Chondrocyte (in vitro differentiated cells): ENCODE measurements around the gene DACH1. TPM values are rescaled to one million over a fixed set of nuclear protein-coding genes. Genes with fewer than 3 reads are reported as not detected.

ENCODE experiments used
- DNase-seq: peaks from one replicate; pipeline ENCODE4 v3.0.0; 2021; ENCODE audit warnings: mixed read lengths, low spot score
- H3K27ac Mint-ChIP-seq: one replicate; pipeline ENCODE4 v1.8.0; 2021; ENCODE audit warnings: mild to moderate bottlenecking, moderate library complexity, mixed read lengths; ENCODE audit not compliant: unreplicated experiment
- H3K27me3 Mint-ChIP-seq: 2 replicates; pipeline ENCODE4 v1.8.0; 2021; ENCODE audit warnings: low read depth, mixed read lengths
- H3K36me3 Mint-ChIP-seq: 2 replicates; pipeline ENCODE4 v1.8.0; 2021; ENCODE audit warnings: low read depth, mixed read lengths
- H3K4me1 Mint-ChIP-seq: 2 replicates; pipeline ENCODE4 v1.8.0; 2021; ENCODE audit warnings: low read depth, mild to moderate bottlenecking, mixed read lengths
- H3K4me3 Mint-ChIP-seq: one replicate; pipeline ENCODE4 v1.8.0; 2021; ENCODE audit warnings: mild to moderate bottlenecking, moderate library complexity, mixed read lengths; ENCODE audit not compliant: unreplicated experiment
- H3K9me3 Mint-ChIP-seq: 2 replicates; pipeline ENCODE4 v1.8.0; 2021; ENCODE audit warnings: low read depth, mixed read lengths
- total RNA-seq: library from RNA; stranded (reverse); gene quantifications from 3 replicates; pipeline ENCODE4 v1.2.1, GENCODE V29; 2021
- TF ChIP-seq, protein P1 (sequence below): fragments of 200-600 bp; sonication (generic); IDR thresholded peaks from 2 replicates; pipeline ENCODE4 v1.5.0; 2021; ENCODE audit warnings: antibody characterized with exemption, mild to moderate bottlenecking, moderate library complexity

Gene DACH1
- total RNA-seq, 1 donor from 2014 or later = 0.72 TPM

DNA sequence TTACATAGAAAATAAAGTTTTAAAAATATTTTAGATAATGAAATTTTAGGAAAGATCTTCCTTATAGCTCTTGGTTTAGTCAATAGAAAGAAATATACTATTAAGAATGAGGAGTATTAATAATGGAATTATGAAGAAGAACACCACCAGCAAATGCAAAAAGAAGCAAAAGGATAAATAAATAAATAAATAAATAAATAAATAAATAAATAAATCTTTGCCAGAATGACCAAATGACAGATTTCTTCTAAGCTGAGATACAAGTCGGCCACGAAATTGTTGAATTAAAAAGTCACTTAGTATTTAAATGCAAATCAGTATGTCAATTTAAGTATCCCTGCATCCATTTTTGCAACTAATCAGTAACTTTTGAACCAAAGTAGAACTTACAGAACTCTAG, 95.9 kb downstream of the DACH1 start:
- Mint-ChIP-seq H3K4me1 (no peaks in the 10 kb centered on the region), H3K27ac (no peak overlapping the region), H3K9me3 (no peaks in the 10 kb centered on the region), H3K27me3 (no peaks in the 10 kb centered on the region), H3K4me3 (no peak overlapping the region), H3K36me3 (no peaks in the 10 kb centered on the region)
- no peak for DNase-seq
- TF ChIP-seq, protein P1, sequence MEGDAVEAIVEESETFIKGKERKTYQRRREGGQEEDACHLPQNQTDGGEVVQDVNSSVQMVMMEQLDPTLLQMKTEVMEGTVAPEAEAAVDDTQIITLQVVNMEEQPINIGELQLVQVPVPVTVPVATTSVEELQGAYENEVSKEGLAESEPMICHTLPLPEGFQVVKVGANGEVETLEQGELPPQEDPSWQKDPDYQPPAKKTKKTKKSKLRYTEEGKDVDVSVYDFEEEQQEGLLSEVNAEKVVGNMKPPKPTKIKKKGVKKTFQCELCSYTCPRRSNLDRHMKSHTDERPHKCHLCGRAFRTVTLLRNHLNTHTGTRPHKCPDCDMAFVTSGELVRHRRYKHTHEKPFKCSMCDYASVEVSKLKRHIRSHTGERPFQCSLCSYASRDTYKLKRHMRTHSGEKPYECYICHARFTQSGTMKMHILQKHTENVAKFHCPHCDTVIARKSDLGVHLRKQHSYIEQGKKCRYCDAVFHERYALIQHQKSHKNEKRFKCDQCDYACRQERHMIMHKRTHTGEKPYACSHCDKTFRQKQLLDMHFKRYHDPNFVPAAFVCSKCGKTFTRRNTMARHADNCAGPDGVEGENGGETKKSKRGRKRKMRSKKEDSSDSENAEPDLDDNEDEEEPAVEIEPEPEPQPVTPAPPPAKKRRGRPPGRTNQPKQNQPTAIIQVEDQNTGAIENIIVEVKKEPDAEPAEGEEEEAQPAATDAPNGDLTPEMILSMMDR = no peak

DNA sequence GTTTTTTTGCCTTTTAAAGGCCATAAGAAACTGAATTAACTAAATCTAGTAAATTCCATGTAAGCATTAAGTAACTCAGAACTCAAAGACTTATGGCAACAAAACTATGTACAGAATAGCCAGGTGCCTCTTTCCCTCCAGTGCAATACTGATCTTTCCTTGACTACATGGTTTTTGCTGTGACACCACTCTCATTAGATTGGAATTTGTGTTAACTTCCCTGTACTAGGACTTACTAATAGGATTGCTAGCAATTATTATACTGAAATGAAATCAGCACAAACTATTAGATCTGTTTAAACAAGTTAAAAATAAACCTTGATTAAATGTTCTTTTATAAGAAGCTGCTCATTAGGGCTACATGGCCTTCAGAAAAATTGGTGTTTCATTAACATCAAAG, 96.3 kb downstream of the DACH1 start:
- TF ChIP-seq, protein P1 = no peak
- DNase-seq = no peak
- H3K27ac Mint-ChIP-seq = no peak overlapping the region
- H3K9me3 Mint-ChIP-seq = no peaks in the 10 kb centered on the region
- no peaks in the 10 kb centered on the region for H3K4me1 Mint-ChIP-seq
- no peaks in the 10 kb centered on the region for H3K27me3 Mint-ChIP-seq
- H3K4me3 Mint-ChIP-seq = no peak overlapping the region
- H3K36me3 Mint-ChIP-seq = no peaks in the 10 kb centered on the region

DNA sequence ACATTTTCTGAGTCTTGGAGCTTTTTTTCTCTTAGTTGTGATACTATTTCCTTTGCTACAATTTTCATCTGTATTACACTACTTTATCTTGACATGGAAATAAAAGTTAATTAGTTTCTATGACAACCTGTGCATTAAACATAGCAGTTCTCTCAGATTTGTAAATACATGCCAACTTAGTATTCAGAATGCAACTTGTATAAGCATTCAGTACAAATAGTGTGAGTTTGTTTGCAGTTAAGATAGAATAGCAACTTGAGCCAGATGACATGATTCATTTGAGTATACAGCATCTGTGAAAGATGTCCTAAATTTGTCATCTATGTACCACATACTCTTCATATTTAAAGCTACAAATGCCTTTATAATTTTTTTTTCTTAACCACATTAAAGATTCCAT, 98.1 kb downstream of the DACH1 start:
- Mint-ChIP-seq H3K36me3 (no peaks in the 10 kb centered on the region), H3K4me3 (no peak overlapping the region), H3K27ac (no peak overlapping the region), H3K9me3 (no peaks in the 10 kb centered on the region), H3K4me1 (no peaks in the 10 kb centered on the region), H3K27me3 (no peaks in the 10 kb centered on the region)
- TF ChIP-seq, protein P1 = no peak
- no peak for DNase-seq

DNA sequence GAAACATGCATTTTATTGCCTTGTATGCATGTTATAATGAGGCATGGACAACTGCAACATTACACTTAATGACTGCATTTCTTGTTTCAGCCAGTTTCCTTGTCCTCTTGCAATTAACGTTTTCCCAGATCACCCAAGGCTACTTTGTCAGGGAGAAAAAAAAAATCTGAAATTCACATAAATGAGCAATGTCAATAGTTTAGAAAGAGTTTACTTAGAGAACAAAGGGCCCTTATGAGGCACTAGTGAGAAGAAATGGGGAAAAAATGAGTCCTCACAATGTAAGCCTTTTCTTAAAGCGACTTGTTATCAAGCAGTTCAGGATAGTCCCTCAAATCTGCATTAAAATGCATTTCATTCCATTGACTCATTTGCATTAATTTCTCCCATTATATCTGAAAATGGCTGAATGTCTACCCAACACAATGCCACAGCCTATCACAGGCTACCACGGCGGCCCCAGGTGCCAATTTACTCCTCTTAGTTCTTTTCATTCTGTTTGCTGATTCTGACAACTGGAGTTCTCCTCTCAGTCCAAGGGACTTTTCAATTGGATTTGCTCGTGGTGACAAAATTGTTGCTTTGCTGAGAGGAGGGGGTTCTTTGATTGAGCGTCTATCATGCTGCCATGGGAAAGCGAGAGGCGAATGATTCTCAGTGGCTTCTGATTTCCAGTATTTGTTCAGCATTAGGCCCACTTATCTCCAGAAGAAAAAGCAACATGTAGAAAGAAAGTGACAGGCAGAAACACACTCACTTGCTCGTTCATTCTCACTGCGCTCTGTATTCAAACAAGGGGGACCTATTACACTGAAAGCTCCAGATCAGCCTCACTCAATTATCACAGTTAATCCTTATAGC, 107.1 kb downstream of the DACH1 start:
- no peak overlapping the region for H3K4me3 Mint-ChIP-seq
- H3K9me3 Mint-ChIP-seq = no peaks in the 10 kb centered on the region
- H3K36me3 Mint-ChIP-seq = no peaks in the 10 kb centered on the region
- no peaks in the 10 kb centered on the region for H3K4me1 Mint-ChIP-seq
- peaks cover 2% of the 10 kb centered on the region for H3K27me3 Mint-ChIP-seq
- TF ChIP-seq, protein P1 = no peak
- no peak for DNase-seq
- H3K27ac Mint-ChIP-seq = no peak overlapping the region

DNA sequence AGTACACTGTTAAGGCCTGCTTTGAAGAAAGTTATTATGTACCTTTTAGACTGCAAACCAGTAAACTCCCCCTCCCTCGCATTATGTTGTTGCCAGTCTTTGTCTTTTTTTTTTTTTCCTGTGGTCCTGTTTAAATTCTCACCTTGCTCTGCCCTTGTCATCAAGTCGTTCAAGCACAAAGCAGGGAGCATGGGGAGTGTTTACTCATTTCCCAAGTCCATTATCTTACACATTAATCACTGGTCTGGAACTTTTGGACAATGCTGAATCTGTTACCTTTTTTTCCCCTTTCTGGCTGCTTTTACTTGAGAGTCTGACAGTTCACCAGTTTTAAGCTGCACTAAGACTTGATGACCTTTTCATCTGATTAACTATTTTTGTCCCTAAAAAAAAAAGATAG, 108.2 kb downstream of the DACH1 start:
- no peak overlapping the region for H3K27ac Mint-ChIP-seq
- H3K27me3 Mint-ChIP-seq = peaks cover 2% of the 10 kb centered on the region

More for the DNA sequence above, 108.2 kb downstream of the DACH1 start:
- peaks cover 3% of the 10 kb centered on the region for H3K9me3 Mint-ChIP-seq
- no peak for DNase-seq
- H3K4me3 Mint-ChIP-seq = no peak overlapping the region
- TF ChIP-seq, protein P1 = no peak
- H3K4me1 Mint-ChIP-seq = no peaks in the 10 kb centered on the region
- no peaks in the 10 kb centered on the region for H3K36me3 Mint-ChIP-seq
